GM12878 (cell line): ENCODE data around the gene AFG1L. TPM values are rescaled to one million over a fixed set of nuclear protein-coding genes. Genes with fewer than 3 reads are reported as not detected.

Experiments
- BMI1 ChIP-seq: fragments of 450-650 bp; IDR thresholded peaks from 2 replicates; pipeline ENCODE4 v1.6.1; 2016; ENCODE audit warnings: mild to moderate bottlenecking, moderate library complexity, borderline replicate concordance
- CHD4 ChIP-seq: fragments of 200-600 bp; sonication (generic); IDR thresholded peaks from 2 replicates; pipeline ENCODE4 v1.6.1; 2016; ENCODE audit warnings: mild to moderate bottlenecking
- EZH2 ChIP-seq: IDR thresholded peaks from 2 replicates; pipeline ENCODE4 v1.6.1; 2012; ENCODE audit warnings: low read depth, mild to moderate bottlenecking, control low read depth, inconsistent platforms, low read length, borderline replicate concordance; ENCODE audit not compliant: control insufficient read depth
- FOXK2 ChIP-seq: fragments of 450-650 bp; IDR thresholded peaks from 2 replicates; pipeline ENCODE4 v1.6.1; 2017; ENCODE audit warnings: mild to moderate bottlenecking, moderate library complexity
- KDM1A ChIP-seq: fragments of 200-600 bp; sonication (generic); IDR thresholded peaks from 2 replicates; pipeline ENCODE4 v1.6.1; 2016; ENCODE audit warnings: borderline replicate concordance
- SMARCA5 ChIP-seq: fragments of 450-650 bp; IDR thresholded peaks from 2 replicates; pipeline ENCODE4 v1.6.1; 2017; ENCODE audit warnings: mild to moderate bottlenecking
- SUZ12 ChIP-seq: fragments of 200-600 bp; sonication (generic); IDR thresholded peaks from one replicate; pipeline ENCODE4 v1.6.1; 2018; ENCODE audit warnings: antibody characterized with exemption, mild to moderate bottlenecking; ENCODE audit not compliant: unreplicated experiment
- TCF3 ChIP-seq: IDR thresholded peaks from 2 replicates; pipeline ENCODE4 v1.6.1; 2012; ENCODE audit warnings: low read depth, mild to moderate bottlenecking, low read length, borderline replicate concordance; ENCODE audit not compliant: insufficient read depth
- YY1 ChIP-seq: IDR thresholded peaks from 2 replicates; pipeline ENCODE4 v1.6.1; 2011; ENCODE audit warnings: low read depth, mild to moderate bottlenecking, low read length
- ZNF207 ChIP-seq: fragments of 450-650 bp; IDR thresholded peaks from 2 replicates; pipeline ENCODE4 v1.6.1; 2014; ENCODE audit warnings: antibody characterized with exemption, mild to moderate bottlenecking, borderline replicate concordance
- ZNF274 ChIP-seq: IDR thresholded peaks from one replicate; pipeline ENCODE4 v1.8.0; 2011; ENCODE audit not compliant: insufficient read length, insufficient read depth
- polyA plus RNA-seq, 11 experiments: library from polyadenylated mRNA; depleted of rRNA in 4 of 11; unstranded in 6 of 11; stranded (reverse) in 5 of 11; fragments of >200 nt; fragmentation: Nextera tagmentation in 4 of 11; fragmentation: Illumina TruSeq in 1 of 11; extraction: Ambion mirVana in 4 of 11; extraction: Trizol in 1 of 11; gene quantifications; 1 replicate in 1 of 11; 2 replicates in 10 of 11; pipeline versions ENCODE4 v1.2.1 to v1.2.3, GENCODE V29; 2011 to 2016; ENCODE audit warnings: inconsistent platforms in 2 of 11, missing spikeins in 2 of 11, low read depth in 1 of 11
- total RNA-seq, 4 experiments: library from RNA; depleted of rRNA in 3 of 4; stranded (reverse); fragments of >200 nt in 3 of 4; fragmentation: Illumina TruSeq in 1 of 4; extraction: Trizol in 1 of 4; gene quantifications; 2 replicates each; pipeline versions ENCODE4 v1.2.1 to v1.2.3, GENCODE V29; 2013 to 2021
- TF ChIP-seq, protein P1 (sequence below): fragments of 450-650 bp; IDR thresholded peaks from 2 replicates; pipeline ENCODE4 v1.6.1; 2018; ENCODE audit warnings: borderline replicate concordance, mild to moderate bottlenecking; ENCODE audit not compliant: partially characterized antibody
- TF ChIP-seq, protein P2 (sequence below): IDR thresholded peaks from 2 replicates; pipeline ENCODE4 v1.6.1; 2012; ENCODE audit warnings: low read depth, low read length, improper control_type of control experiment
- TF ChIP-seq, protein P3 (sequence below): fragments of 450-650 bp; IDR thresholded peaks from 2 replicates; pipeline ENCODE4 v1.6.1; 2016; ENCODE audit warnings: mild to moderate bottlenecking
- TF ChIP-seq, protein P4 (sequence below): IDR thresholded peaks from 2 replicates; pipeline ENCODE4 v1.6.1; 2012; ENCODE audit warnings: mild to moderate bottlenecking, low read depth, low read length
- TF ChIP-seq, protein P5 (sequence below): IDR thresholded peaks from 2 replicates; pipeline ENCODE4 v1.6.1; 2011; ENCODE audit warnings: mild to moderate bottlenecking, low read depth, low read length, moderate library complexity; ENCODE audit not compliant: insufficient replicate concordance

Gene AFG1L
- total and polyA plus RNA-seq, 10 of the 15 experiments (the other 5 are each of a cell fraction or from before 2014, with no cell fraction given): 2.3 to 9.0 (median 4.3) TPM

DNA sequence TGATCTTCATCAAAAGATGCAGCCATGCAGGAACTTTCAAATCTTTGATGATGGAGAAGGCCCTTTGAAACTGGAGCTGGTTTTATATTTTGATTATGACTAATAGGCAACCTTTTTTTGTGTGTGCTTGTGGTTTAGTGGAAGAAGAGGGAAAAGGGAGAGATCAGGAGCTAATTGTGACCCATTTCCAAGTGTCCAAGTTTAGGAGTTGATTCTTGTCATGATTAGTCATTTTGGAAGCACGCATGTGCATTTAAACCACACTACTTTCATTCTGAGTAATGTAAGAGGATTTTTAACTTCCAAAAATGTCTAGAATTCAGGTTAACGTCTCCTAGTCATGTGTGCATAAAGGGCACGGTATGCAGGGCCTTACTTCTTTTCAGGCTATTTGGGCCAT is 269.3 kb downstream of the AFG1L start (continued):
- TF ChIP-seq, protein P1, sequence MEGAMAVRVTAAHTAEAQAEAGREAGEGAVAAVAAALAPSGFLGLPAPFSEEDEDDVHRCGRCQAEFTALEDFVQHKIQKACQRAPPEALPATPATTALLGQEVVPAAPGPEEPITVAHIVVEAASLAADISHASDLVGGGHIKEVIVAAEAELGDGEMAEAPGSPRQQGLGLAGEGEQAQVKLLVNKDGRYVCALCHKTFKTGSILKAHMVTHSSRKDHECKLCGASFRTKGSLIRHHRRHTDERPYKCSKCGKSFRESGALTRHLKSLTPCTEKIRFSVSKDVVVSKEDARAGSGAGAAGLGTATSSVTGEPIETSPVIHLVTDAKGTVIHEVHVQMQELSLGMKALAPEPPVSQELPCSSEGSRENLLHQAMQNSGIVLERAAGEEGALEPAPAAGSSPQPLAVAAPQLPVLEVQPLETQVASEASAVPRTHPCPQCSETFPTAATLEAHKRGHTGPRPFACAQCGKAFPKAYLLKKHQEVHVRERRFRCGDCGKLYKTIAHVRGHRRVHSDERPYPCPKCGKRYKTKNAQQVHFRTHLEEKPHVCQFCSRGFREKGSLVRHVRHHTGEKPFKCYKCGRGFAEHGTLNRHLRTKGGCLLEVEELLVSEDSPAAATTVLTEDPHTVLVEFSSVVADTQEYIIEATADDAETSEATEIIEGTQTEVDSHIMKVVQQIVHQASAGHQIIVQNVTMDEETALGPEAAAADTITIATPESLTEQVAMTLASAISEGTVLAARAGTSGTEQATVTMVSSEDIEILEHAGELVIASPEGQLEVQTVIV: no peak
- no peak for TF ChIP-seq YY1
- no peak for TF ChIP-seq ZNF207
- TF ChIP-seq CHD4: no peak
- TF ChIP-seq BMI1: peak; percentile 74; the same call in 1 of the 2 replicates
- TF ChIP-seq KDM1A: no peak
- TF ChIP-seq ZNF274: no peak
- TF ChIP-seq, protein P2, sequence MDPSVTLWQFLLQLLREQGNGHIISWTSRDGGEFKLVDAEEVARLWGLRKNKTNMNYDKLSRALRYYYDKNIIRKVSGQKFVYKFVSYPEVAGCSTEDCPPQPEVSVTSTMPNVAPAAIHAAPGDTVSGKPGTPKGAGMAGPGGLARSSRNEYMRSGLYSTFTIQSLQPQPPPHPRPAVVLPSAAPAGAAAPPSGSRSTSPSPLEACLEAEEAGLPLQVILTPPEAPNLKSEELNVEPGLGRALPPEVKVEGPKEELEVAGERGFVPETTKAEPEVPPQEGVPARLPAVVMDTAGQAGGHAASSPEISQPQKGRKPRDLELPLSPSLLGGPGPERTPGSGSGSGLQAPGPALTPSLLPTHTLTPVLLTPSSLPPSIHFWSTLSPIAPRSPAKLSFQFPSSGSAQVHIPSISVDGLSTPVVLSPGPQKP: no peak
- no peak for TF ChIP-seq FOXK2
- TF ChIP-seq TCF3: peak; percentile 46; the same call in 1 of the 2 replicates
- no peak for TF ChIP-seq SUZ12
- TF ChIP-seq, protein P3, sequence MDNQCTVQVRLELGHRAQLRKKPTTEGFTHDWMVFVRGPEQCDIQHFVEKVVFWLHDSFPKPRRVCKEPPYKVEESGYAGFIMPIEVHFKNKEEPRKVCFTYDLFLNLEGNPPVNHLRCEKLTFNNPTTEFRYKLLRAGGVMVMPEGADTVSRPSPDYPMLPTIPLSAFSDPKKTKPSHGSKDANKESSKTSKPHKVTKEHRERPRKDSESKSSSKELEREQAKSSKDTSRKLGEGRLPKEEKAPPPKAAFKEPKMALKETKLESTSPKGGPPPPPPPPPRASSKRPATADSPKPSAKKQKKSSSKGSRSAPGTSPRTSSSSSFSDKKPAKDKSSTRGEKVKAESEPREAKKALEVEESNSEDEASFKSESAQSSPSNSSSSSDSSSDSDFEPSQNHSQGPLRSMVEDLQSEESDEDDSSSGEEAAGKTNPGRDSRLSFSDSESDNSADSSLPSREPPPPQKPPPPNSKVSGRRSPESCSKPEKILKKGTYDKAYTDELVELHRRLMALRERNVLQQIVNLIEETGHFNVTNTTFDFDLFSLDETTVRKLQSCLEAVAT: no peak; the same call in 1 of the 2 replicates
- TF ChIP-seq, protein P4, sequence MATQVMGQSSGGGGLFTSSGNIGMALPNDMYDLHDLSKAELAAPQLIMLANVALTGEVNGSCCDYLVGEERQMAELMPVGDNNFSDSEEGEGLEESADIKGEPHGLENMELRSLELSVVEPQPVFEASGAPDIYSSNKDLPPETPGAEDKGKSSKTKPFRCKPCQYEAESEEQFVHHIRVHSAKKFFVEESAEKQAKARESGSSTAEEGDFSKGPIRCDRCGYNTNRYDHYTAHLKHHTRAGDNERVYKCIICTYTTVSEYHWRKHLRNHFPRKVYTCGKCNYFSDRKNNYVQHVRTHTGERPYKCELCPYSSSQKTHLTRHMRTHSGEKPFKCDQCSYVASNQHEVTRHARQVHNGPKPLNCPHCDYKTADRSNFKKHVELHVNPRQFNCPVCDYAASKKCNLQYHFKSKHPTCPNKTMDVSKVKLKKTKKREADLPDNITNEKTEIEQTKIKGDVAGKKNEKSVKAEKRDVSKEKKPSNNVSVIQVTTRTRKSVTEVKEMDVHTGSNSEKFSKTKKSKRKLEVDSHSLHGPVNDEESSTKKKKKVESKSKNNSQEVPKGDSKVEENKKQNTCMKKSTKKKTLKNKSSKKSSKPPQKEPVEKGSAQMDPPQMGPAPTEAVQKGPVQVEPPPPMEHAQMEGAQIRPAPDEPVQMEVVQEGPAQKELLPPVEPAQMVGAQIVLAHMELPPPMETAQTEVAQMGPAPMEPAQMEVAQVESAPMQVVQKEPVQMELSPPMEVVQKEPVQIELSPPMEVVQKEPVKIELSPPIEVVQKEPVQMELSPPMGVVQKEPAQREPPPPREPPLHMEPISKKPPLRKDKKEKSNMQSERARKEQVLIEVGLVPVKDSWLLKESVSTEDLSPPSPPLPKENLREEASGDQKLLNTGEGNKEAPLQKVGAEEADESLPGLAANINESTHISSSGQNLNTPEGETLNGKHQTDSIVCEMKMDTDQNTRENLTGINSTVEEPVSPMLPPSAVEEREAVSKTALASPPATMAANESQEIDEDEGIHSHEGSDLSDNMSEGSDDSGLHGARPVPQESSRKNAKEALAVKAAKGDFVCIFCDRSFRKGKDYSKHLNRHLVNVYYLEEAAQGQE: no peak
- no peak for TF ChIP-seq SMARCA5
- TF ChIP-seq EZH2: 0 out of 2 replicates have a peak, but pooled peaks have one; percentile 67
- TF ChIP-seq, protein P5, sequence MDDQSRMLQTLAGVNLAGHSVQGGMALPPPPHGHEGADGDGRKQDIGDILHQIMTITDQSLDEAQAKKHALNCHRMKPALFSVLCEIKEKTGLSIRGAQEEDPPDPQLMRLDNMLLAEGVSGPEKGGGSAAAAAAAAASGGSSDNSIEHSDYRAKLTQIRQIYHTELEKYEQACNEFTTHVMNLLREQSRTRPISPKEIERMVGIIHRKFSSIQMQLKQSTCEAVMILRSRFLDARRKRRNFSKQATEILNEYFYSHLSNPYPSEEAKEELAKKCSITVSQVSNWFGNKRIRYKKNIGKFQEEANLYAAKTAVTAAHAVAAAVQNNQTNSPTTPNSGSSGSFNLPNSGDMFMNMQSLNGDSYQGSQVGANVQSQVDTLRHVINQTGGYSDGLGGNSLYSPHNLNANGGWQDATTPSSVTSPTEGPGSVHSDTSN: no peak
